ENCODE results near the gene CTU2. TPM values are rescaled to one million over a fixed set of nuclear protein-coding genes. Genes with fewer than 3 reads are reported as not detected.

CTU2 gene
- total RNA-seq, 1 experiment from 2014 or later: 39.4 TPM

GRCh38 chr16:88701581-88702370 lies 4.5 kb upstream of the CTU2 start:
- H3K27me3 ChIP-seq (ENCODE audit: low read length): no peaks in the 10 kb centered on the region
- no peaks in the 10 kb centered on the region for H4K20me1 ChIP-seq (ENCODE audit: low read length)
- H3K36me3 ChIP-seq (ENCODE audit: low read depth, low read length): no peaks in the 10 kb centered on the region
- no peaks in the 10 kb centered on the region for H3F3A ChIP-seq (ENCODE audit: low read length, unreplicated experiment)
- H2AFZ ChIP-seq (ENCODE audit: low read length): no peak overlapping the region
- H3K9me3 ChIP-seq (ENCODE audit: low read length): no peaks in the 10 kb centered on the region
- peaks cover 16% of the 10 kb centered on the region for H3K79me2 ChIP-seq (ENCODE audit: low read length)
- peaks cover 15% of the 10 kb centered on the region for H3K4me1 ChIP-seq (ENCODE audit: insufficient read depth, low read length)
- ChIA-PET POLR2A (ENCODE audit: unreplicated experiment) (no interaction called here), CTCF (no interaction called here)
- ATAC-seq (no peak), DNase-seq (no peak)
- H3K9ac ChIP-seq (ENCODE audit: low read length): no peak overlapping the region
- H3K4me2 ChIP-seq (ENCODE audit: low read length): 0 out of 2 replicates have a peak overlapping the region, but pooled peaks have one; percentile 46
- H3K4me3 ChIP-seq (ENCODE audit: low read length): no peak overlapping the region
- H3K27ac ChIP-seq (ENCODE audit: low read length): no peak overlapping the region
- TF ChIP-seq CTCF (conservative IDR thresholded peaks at IDR 0.05; ENCODE audit: low read depth, low read length) (no peak), EZH2phosphoT487 (IDR thresholded peaks at IDR 0.05; ENCODE audit: borderline replicate concordance, low read length) (no peak), EZH2 (IDR thresholded peaks at IDR 0.05; ENCODE audit: low read length, unreplicated experiment) (no peak)
- no peaks in the 10 kb centered on the region for H3K9me2 ChIP-seq (replicated peaks; ENCODE audit: low read length)
- no TSS peak for BruUV-seq (replicated peaks)
- intact Hi-C loops (cut with micrococcal nuclease): no loop called here

- H3K9ac ChIP-seq (ENCODE audit: low read length): no peak overlapping the region
- H3K4me1 ChIP-seq (ENCODE audit: insufficient read depth, low read length): peaks cover 15% of the 10 kb centered on the region
- H3K9me3 ChIP-seq (ENCODE audit: low read length): no peaks in the 10 kb centered on the region
- ATAC-seq (no peak), DNase-seq (no peak)
- ChIA-PET CTCF (no interaction called here), POLR2A (ENCODE audit: unreplicated experiment) (no interaction called here)
- H4K20me1 ChIP-seq (ENCODE audit: low read length): no peaks in the 10 kb centered on the region
- no peaks in the 10 kb centered on the region for H3K36me3 ChIP-seq (ENCODE audit: low read depth, low read length)
- H3K4me2 ChIP-seq (ENCODE audit: low read length): no peak overlapping the region
- H3F3A ChIP-seq (ENCODE audit: low read length, unreplicated experiment): no peaks in the 10 kb centered on the region
- no peaks in the 10 kb centered on the region for H3K27me3 ChIP-seq (ENCODE audit: low read length)
- intact Hi-C loops (cut with micrococcal nuclease): no loop called here
- TF ChIP-seq EZH2phosphoT487 (IDR thresholded peaks at IDR 0.05; ENCODE audit: borderline replicate concordance, low read length) (no peak), CTCF (conservative IDR thresholded peaks at IDR 0.05; ENCODE audit: low read depth, low read length) (no peak), EZH2 (IDR thresholded peaks at IDR 0.05; ENCODE audit: low read length, unreplicated experiment) (no peak)
- no peaks in the 10 kb centered on the region for H3K9me2 ChIP-seq (replicated peaks; ENCODE audit: low read length)
- H3K79me2 ChIP-seq (ENCODE audit: low read length): peaks cover 24% of the 10 kb centered on the region
- H3K27ac ChIP-seq (ENCODE audit: low read length): no peak overlapping the region
- H2AFZ ChIP-seq (ENCODE audit: low read length): no peak overlapping the region
- no TSS peak for BruUV-seq (replicated peaks)
- H3K4me3 ChIP-seq (ENCODE audit: low read length): no peak overlapping the region
Measured at GRCh38 chr16:88702371-88703210, 3.7 kb upstream of the CTU2 start.
